GM21423 (cell line): ENCODE data around the gene LSM2.
"Not testable (repeated sequence)": the region's sequence is repeated elsewhere in the genome, so short reads cannot be mapped to it uniquely, and the experiment has no call there.

Source experiments
- ATAC-seq: cut with Tn5 transposase; IDR thresholded peaks from one replicate; pipeline ENCODE4 v1.9.1; 2021; ENCODE audit warnings: mild to moderate bottlenecking, moderate library complexity; ENCODE audit not compliant: unreplicated experiment

The LSM2 gene

DNA sequence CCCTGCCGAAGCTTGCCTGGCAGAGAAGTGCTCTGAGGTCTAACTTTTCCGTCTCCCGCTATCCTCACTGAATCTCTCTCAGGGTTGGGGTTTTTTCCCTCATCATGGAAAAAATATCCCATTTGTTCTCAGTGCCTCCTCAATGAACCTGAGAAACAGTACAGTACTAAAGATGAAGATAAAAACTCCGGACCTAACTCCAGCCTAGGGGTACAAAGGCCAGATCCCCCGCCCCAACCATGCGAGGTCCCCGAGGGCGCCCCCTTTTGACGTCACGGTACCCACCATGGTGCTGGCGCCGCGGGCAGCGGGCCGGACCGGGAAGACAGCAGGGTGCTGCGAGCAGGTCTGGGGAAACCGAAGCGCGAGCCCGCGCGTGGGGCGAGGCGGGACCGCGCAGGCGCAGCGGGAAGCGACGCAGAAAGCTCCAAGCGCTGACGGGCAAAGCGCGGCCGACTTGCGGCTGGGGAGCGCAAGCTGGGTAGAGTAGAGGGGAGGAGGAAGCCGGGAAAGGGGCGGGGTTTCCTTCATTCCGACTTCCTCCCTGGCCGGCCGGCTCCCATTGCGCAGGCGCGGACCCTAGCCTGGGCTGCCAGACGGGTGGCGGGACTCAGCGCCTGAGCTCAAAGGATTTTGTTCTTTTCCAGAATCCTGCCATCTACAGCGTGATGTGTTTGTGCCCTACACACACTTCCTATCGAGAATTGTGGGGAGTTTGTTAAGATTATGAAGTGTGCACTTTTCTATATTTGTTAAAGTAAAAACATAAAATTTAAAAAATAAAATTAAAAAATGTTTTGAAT, at the start of gene LSM2:
Gene LSM2 (minus strand): TSS at position 497 of the 803 bp plus-strand sequence. CDS start 209 bp downstream, at position 288.
- peak; percentile 89 for ATAC-seq

DNA sequence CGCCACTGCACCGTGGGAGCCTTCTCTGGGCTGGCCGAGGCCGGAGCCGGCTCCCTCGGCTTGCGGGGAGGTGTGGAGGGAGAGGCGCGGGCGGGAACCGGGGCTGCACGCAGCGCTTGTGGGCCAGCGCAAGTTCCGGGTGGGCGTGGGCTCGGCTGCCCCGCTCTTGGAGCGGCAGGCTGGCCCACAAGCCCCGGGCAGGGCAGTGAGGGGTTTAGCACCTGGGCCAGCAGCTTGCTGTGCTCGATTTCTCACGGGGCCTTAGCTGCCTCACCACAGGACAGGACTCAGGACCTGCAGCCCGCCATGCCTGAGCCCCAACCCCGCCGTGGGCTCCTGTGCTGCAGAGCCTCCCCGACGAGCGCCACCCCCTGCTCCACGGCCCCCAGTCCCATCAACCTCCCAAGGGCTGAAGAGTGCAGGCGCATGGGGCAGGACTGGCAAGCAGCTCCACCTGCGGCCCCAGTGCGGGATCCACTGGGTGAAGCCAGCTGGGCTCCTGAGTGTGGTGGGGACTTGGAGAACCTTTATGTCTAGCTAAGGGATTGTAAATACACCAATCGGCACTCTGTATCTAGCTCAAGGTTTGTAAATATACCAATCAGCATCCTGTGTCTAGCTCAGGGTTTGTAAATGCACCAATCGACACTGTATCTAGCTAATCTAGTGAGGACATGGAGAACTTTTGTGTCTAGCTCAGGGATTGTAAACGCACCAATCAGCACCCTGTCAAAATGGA, 45.4 kb upstream of the LSM2 start:
- ATAC-seq: not testable (repeated sequence)

DNA sequence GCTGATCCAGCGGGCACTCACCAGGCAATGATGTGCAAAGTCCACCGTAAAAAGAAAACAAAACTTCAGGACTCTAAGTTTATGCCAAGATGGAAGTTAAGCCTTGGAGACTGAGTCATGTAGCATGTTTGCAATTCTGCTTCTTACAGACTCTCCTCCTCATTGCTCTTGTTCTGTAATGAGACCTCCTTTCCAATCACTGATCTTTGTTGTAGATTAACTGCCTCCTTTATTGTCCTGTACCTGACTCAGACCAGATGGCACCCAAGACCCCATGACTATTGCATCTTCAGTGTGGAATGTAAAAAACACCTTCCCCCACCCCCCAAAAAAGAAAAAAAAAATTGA, 44.7 kb upstream of the LSM2 start:
- ATAC-seq: no peak

DNA sequence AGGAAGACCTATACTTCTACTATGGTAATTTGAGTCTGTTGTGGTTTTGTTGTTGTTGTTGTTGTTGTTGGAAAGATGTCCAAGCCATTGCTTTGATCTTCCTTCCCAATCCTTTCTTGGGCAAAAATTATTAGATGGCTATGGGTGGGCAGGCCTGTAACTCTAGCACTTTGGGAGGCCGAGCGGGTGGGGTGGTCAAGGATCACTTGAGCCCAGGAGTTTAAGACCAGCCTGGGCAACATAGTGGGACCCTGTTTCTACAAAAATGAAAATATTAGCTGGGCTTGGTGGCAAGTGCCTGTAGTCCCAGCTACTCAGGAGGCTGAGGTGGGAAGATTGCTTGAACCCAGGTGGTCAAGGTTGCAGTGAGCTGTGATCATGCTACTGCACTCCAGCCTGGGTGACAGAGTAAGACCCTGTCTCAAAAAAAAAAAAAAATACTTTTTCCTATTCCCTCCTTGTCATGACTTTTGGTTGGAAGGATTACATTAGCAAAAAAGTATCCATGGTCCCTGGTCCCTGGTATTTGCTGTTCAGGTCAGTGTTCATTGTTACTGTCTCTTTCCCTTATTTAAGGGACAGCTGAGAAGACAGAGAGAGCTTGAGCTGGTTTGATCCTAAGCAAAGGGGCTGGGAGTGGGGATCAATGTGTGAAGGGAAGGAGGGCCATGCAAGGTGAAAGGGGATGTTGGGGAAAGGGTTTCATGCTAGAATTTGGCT, 44.2 kb upstream of the LSM2 start:
- ATAC-seq: no peak

DNA sequence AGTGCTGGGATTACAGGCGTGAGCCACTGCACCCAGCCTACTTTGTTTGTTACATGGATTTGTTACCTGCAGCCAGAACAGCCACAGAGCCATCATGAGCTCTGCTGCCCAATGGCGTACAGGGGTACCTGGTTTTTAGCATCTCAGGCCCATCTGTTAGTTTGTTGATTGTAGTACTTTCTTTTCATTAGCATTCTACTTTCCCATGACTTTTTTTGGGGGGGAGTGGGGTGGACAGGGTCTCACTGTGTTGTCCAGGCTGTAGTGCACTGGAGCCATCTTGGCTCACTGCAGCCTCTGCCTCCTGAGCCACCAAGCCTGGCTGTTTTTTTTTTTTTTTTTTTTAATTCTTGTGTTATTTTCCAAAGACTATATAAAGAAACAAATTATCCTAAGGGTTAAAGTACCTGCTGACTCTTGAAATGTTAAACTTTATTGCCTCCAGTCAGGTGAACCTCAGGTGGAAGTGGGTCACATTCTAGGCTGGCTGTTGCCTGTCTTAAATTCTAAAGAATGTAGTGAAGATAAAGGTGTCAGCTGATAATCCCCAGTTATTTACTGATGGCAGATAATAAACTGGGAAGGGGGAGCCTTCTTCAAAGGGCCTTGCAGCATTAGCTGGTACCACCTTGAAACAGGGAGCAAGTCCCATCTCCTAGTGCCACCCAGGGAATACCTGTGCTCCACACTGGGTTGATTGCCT, 40.7 kb upstream of the LSM2 start:
- no peak for ATAC-seq

DNA sequence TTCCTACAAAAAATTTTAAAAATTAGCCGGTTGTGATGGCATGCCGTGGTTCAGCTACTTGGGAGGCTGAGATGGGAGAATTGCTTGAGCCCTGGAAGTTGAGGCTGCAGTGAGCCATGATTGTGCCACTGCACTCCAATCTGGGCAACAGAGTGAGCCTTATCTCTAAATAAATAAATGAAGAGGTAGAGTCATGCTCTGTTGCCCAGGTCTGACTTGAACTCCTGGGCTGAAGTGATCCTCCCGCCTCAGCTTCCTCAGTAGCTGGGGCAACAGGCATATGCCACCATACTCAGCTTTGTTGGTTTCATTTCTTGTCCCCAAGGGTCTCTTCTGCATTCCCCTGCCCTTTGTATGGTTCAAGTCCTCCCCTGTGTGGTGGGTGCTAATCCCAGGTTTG, 37.7 kb upstream of the LSM2 start:
- no peak for ATAC-seq

DNA sequence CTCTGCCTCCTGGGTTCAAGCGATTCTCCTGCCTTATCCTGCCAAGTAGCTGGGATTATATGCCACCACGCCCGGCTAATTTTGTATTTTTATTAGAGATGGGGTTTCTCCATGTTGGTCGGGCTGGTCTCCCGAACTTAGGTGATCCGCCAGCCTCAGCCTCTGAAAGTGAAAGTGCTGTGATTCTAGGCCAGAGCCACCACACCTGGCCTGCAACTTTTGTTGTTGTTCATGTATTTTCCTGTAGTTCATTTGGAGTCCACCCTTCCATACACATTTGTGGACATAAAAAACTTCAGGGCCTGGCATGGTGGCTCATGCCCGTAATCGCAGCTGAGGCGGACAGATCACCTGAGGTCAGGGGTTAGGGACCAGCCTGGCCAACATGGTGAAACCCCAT, 35.3 kb upstream of the LSM2 start:
- no peak for ATAC-seq

DNA sequence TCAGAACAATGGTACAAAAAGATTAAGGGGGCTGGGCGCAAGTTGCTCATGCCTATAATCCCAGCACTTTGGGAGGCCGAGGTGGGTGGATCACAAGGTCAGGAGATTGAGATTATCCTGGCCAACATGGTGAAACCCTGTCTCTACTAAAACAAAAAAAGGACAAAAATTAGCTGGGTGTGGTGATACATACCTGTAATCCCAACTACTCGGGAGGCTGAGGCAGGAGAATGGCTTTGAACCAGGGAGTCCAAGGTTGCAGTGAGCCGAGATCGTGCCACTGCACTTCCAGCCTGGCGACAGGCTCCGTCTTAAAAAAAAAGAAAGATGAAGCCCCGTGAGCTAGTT, 33.0 kb upstream of the LSM2 start:
- ATAC-seq: not testable (repeated sequence)

DNA sequence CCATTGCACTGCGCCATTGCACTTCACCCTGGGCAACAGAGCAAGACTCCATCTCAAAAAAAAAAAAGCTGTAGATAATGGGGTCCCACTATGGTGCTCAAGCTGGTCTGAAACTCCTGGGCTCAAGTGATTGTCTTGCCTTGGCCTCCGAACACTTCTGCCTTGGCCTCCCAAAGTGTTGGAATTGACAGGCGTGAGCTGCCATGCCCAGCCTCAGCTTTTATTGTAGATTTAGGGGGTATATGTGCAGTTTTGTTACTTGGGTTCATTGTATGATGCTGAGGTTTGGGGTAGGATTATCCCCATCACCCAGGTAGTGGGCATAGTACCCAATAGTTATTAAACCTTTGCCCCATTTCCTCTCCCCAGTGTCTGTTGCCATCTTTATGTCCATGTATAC, 32.2 kb upstream of the LSM2 start:
- no peak for ATAC-seq

DNA sequence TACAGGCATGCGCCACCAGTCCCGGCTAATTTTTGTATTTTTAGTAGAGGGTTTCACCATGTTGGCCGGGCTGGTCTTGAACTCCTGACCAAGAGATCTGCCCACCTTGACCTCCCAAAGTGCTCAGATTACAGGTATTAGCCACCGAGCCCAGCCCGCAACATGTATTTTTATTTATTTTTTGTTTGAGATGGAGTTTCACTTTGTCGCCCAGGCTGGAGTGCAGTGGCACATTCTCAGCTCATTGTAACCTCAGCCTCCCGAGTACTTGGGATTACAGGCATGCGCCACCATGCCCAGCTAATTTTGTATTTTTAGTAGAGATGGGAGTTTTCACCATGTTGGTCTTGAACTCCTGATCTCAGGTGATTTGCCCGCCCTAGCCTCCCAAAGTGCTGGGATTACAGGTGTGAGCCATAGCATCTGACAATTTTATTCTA, 31.4 kb upstream of the LSM2 start:
- ATAC-seq: not testable (repeated sequence)

DNA sequence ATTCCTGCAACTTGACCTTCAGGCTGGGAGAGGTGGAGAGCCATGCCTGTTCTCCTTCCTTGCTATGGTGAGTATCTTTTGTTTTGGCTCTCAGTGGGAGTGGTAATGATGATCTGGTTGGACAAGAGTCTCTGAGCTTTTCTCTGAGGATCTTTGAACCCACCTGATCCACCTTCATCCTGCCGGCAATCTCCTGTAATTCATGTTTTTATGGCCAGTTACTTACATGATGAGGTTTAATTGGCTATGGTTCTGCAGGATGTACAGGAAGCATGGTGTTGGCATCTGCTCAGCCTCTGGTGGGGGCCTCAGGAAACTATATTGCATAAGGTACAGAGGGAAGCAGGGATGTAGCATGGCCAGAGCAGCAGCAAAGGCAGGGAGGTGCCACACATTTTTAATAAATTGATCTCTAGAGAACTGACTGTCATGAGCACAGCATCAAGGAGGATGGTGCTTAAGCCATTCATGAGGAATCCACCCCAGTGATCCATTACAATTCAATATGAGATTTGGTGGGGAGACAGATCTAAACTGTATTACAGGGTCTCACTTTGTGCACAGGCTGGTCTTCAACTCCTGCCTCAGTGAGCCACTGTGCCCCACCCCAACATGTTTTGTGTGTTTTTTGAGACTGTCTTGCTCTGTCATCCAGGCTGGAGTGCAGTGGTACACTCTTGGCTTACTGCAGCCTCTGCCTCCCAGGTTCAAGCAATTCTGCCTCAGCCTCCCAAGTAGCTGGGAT, 30.8 kb upstream of the LSM2 start:
- no peak for ATAC-seq

DNA sequence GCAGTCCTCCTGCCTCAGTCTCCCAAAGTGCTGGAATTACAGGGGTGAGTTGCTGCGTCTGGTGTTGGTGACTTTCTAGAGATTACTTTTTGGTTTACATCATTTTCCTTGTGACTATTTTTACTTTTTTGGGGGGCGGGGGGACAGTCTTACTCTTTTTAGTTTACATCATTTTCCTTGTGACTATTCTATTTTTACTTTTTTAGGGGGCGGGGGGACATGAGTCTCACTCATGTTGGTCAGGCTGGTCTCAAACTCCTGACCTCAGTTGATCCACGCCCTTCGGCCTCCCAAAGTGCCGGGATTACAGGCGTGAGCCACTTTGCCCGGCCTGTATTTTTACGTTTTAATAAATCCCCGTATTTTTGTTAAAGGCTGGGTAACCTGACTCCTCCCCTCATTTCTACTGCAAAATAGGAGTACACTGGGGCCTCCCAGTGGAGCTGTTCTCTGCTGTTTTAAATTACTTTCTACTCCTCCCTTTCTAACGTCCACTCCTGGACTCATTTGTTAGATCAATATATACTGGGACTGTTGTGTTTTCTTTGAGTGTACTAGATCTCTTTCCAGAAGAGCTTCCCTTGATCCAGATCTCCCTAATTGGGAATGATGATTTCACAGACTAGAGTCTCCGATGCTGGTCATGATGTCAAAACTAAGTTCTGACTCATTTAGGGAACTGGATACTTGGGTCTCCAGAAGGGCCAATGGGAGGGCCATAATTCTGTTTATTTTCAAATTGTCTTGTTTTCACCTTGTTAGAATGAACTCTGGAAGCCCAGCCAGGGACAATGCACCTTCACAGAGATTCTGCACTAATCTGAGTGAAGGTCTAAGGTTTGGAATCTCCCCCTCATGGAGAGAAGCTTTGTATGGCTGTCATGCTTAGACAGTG, 30.0 kb upstream of the LSM2 start:
- ATAC-seq: no peak

DNA sequence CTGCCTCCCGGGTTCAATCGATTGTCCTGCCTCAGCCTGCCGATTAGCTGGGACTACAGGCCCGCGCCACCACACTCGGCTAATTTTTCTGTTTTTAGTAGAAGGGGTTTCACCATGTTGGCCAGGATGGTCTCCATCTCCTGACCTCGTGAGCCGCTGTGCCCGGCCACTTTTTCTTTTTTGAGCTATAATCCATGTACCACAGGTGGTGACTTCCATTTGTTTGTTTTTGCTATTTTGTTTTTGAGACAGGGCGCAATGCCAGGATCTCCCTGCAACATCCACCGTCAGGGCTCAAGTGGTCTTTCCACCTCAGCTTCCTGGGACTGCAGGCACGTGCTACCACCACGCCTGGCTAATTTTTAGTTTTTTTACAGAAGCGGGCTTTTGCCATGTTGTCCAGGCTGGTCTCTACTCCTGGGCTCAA, 29.3 kb upstream of the LSM2 start:
- ATAC-seq: no peak

DNA sequence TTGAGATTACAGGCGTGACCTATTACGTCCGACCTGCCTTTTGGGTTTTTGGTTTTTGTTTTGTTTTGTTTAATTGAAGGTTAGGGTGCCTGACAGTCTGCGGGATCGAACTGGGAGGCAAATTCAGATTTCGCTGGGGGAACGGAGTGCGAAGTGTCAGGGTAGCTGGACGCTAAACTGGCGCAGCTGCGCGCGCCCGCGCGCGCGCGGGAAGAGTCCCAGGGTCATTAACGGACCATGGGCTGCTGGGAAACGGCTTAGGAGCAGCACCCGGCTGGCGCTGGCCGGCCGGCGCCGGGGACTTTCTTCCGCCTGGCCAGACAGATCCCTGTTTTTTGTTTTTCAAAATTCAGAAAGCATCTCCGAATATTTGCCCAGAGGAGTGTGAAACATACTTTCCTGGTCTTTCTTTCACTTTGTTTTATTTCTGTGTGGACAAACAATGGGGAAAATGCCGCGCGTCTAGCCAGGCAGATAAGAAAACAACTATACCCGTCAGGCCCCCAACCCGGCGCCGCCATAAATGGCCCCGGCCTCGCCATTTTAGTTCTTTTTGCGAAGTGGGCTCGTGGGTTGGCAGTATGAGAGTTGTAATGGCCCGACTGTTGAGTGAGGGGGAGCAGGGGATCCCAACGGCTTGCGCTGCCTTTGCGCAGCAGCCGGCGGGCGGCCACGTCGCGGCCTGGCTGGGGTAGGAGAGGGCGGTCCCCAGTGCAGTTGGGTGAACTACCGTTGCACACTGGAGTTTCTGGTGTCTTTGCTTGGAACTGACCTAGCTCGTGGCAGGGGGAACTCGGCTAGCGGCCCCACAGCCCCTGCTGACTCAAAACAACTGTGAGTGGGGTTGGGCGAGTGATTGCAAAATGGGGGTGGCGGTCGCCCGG, 27.8 kb upstream of the LSM2 start:
- peak; percentile 33 for ATAC-seq

DNA sequence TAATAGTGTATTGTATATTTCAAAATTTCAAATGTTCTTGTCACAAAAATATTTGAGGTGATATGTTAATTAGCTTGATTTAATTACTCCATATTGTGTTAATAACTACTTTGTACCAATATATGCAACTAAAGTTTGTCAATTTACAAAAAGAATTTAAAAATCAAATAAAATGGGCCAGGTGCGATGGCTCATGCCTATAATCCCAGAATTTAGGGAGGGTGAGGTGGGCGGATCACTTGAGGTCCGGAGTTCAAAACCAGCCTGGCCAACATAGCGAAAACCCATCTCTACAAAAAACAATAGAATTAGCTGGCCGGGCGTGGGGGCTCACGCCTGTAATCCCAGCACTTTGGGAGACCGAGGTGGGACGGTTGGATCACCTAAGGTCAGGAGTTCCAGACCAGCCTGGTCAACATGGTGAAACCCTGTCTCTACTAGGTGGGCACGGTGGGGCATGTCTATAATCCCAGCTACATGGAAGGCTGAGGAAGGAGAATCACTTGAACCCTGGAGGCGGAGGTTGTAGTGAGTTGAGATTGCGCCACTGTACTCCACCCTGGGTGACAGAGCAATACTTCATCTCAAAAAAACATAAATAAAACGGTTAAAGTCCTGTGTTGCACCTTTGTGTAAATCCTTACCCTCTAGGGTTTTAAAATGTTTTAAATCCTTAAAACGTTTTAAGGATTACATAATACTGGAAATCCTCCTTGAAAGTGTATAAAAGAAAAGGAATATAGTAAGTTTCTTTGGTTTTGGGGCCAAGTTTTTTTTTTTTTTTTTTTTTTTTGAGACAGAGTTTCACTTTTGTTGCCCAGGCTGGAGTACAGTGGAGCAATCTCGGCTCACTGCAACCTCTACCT, 24.8 kb upstream of the LSM2 start:
- ATAC-seq: no peak

DNA sequence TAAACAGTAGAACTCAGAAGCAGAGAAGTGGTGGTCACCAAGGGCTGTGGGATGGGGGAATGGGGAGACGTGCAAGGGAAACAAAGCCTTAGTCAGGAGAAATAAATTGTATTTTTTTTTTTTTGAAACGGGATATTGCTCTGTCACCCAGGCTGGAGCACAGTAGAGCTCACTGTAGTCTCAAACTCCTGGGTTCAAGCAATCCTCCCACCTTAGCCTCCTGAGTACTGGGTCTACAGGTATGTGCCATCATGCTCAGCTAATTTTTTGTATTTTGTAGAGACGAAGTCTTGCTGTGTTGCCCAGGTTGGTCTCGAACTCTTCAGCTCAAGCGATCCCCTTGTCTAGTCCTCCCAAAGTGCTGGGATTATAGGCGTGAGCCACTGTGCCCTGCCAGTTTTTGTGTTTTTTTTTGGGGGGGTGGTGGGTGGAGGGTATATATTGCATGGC, 24.1 kb upstream of the LSM2 start:
- no peak for ATAC-seq

DNA sequence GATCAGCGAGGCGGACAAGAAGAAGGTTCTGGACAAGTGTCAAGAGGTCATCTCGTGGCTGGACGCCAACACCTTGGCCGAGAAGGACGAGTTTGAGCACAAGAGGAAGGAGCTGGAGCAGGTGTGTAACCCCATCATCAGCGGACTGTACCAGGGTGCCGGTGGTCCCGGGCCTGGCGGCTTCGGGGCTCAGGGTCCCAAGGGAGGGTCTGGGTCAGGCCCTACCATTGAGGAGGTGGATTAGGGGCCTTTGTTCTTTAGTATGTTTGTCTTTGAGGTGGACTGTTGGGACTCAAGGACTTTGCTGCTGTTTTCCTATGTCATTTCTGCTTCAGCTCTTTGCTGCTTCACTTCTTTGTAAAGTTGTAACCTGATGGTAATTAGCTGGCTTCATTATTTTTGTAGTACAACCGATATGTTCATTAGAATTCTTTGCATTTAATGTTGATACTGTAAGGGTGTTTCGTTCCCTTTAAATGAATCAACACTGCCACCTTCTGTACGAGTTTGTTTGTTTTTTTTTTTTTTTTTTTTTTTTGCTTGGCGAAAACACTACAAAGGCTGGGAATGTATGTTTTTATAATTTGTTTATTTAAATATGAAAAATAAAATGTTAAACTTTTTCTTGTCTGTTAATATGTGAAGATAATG, 23.0 kb upstream of the LSM2 start:
- ATAC-seq: no peak
